HG03460 (cell line): Measurements from ENCODE around the gene CEMIP.
"Not testable (repeated sequence)": the region's sequence is repeated elsewhere in the genome, so short reads cannot be mapped to it uniquely, and the experiment has no call there.

Experiments used
- ATAC-seq: cut with Tn5 transposase; IDR thresholded peaks from one replicate; pipeline ENCODE4 v1.9.1; 2021; ENCODE audit not compliant: unreplicated experiment

The CEMIP gene

DNA sequence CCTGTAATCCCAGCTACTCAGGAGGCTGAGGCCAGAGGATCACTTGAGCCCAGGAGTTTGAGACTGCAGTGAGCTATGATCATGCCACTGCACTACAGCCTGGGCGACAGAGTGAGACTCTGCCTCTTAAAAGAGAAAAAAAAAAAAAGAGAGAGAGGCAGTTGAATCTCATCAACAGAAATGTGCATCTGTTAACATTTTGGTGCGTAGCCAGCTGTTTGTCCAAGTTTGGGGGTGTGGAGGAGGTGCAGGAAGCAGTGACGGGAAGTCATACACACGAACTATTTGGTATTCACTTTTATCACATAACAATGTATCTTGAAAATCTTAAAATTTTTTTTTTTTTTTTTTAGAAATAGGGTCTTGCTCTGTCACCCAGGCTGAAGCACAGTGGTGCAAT lies 18.2 kb upstream of the CEMIP start:
- ATAC-seq, result no peak

DNA sequence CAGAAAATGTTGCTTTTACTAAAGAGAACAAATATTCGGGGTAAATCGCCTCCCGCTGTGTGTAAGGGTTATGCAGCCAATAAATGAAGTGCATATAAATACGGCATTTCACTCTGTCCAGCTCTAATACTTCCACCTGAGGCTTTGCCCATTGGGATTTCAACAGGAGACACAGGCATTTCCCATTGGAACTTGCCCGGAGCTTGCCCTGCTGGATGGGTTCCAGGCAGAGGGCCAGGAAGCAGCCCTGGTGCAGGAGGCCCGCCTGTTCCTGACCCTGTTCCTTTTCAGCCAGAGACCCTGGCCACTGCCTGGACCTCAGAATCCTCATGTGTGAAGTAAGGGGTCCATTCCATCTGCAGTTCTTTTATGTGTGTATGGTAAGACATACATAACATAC lies 17.4 kb upstream of the CEMIP start:
- no peak for ATAC-seq

DNA sequence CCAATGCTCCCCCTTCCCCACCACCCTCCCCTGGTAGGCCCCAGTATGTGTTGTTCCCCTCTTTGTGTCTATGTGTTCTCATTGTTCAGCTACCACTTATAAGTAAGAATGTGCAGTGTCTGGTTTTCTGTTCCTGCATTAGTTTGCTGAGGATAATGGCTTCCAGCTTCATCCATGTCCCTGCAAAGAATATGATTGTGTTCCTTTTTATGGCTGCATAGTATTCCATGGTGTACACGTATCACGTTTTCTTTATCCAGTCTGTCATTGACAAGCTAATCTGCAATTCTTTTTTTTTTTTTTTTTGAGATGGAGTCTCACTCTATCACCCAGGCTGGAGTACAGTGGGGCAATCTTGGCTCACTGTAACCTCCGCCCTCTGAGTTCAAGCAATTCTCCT lies 15.9 kb upstream of the CEMIP start:
- not testable (repeated sequence) for ATAC-seq

GRCh38 chr15:80764535-80764934 lies 14.6 kb upstream of the CEMIP start:
- ATAC-seq, result no peak

DNA sequence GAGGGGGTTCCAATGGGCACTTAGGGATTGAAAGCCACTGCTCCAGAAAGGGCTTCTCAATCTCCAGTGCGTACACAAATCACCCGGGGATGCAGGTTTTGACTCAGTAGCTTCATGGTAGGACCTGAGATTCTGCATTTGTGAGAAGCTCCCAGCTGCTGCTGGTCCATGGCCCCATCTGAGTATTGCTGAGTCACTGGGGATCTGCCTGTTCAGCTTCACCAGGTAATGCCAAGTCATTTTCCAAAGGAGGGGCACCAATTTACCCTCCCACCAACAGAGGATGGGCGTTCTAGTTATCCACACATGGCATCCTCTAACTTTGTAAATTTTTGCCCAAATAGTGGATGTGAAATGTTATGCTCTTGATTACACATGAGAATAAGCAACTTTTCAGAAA lies 12.9 kb upstream of the CEMIP start:
- no peak for ATAC-seq

- no peak for ATAC-seq
These were observed 11.0 kb upstream of the CEMIP start for GRCh38 chr15:80768158-80768557.

DNA sequence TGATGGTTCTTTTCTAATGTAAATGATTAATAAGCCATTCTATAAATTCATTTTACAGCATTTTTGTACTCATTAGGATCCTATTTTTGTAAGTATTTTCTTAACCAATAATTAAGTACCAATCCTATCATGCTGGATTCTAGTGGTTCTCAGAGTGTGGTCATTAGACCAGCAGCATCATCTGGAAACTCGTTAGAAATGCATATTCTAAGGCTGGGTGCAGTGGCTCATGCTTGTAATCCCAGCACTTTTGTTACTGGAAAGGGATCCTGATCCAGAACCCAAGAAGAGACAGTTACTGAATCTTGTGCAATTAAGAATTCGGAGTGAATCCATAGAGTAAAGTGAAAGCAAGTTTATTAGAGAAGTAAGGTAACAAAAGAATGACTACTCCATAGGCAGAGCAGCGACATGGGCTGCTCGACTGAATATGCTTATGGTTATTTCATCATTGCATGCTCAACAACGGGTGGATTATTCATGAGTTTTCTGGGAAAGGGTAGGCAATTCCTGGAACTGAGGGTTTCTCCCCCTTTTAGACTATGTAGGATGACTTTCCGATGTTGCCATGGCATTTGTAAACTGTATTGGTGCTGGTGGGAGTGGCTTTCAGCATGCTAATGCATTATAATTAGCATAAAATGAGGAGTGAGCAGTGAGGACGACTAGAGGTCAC lies 9.9 kb upstream of the CEMIP start:
- ATAC-seq, result no peak

GRCh38 chr15:80769829-80770705 lies 9.1 kb upstream of the CEMIP start:
- ATAC-seq, result no peak

- ATAC-seq, result no peak
These were observed 6.0 kb upstream of the CEMIP start for GRCh38 chr15:80773122-80773551.

GRCh38 chr15:80773792-80774352 lies 5.3 kb upstream of the CEMIP start:
- no peak for ATAC-seq

DNA sequence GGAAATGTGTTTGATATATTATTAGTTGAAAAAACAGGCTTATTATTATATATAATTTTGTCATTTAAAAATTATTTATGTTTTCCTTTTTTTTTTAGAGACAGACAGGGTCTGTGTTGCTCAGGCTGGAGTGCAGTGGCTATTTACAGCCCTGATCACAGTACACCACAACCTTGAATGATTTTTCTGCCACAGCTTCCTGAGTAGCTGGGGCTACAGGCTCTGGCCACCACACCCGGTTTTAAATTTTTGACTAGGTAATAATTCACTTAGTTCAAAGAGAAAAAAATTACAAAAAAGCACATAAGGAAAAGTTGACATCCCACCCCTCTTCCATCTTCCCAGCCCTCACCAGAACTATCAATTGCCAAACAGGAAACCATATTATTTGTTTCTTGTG lies 4.7 kb upstream of the CEMIP start:
- no peak for ATAC-seq

GRCh38 chr15:80775338-80775737 lies 3.8 kb upstream of the CEMIP start:
- ATAC-seq, result no peak

- ATAC-seq, result no peak
These were observed 2.6 kb upstream of the CEMIP start for GRCh38 chr15:80776420-80777045.

GRCh38 chr15:80777137-80777536 lies 2.0 kb upstream of the CEMIP start:
- ATAC-seq, result no peak

GRCh38 chr15:80777826-80778620 lies 1.1 kb upstream of the CEMIP start:
- ATAC-seq, result no peak

DNA sequence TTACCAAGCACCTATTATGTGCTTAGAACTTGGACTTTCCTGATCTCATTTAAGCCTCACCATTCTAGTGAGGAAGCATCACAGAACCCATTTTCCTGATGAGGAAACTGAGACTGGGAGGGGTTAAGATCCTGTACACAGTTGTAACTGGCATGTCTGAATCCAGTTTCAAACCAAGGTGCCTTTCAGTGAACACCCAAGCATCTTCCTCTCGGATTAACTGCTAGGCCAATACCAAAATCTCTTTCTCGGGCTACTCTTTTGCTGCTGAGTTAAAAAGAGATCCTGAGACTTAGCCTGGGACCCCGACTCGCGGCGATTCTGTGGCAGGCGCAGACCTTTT lies 578 bp upstream of the CEMIP start:
- ATAC-seq, result no peak

GRCh38 chr15:80779658-80780415 lies 667 bp downstream of the CEMIP start:
- no peak for ATAC-seq

- ATAC-seq, result no peak
These were observed 1.4 kb downstream of the CEMIP start for GRCh38 chr15:80780416-80781221.

- ATAC-seq, result no peak
These were observed 4.1 kb downstream of the CEMIP start for GRCh38 chr15:80783260-80783659.
